K562 (cell line): Measurements from ENCODE around the gene CSF1. TPM values are rescaled to one million over a fixed set of nuclear protein-coding genes. Genes with fewer than 3 reads are reported as not detected.

Experiments used
- ARID2 ChIP-seq: fragments of 450-650 bp; IDR thresholded peaks from 2 replicates; pipeline ENCODE4 v1.6.1; 2017; ENCODE audit warnings: antibody characterized with exemption, mild to moderate bottlenecking
- BRCA1 ChIP-seq, 2 experiments: fragments of 450-650 bp in 1 of 2; sonication (generic) in 1 of 2; formaldehyde crosslinking in 1 of 2; IDR thresholded peaks; 2 replicates each; pipeline versions ENCODE4 v1.5.0 to v1.6.1; 2017 to 2020; ENCODE audit warnings: mild to moderate bottlenecking in 1 of 2, missing genetic modification reagents in 1 of 2
- CAMTA2 ChIP-seq: fragments of 250-450 bp; sonication (Bioruptor Pico); conservative IDR thresholded peaks from 2 replicates; pipeline ENCODE4 v1.5.1; 2022
- E4F1 ChIP-seq: fragments of 250-450 bp; sonication (Bioruptor Pico); IDR thresholded peaks from 2 replicates; pipeline ENCODE4 v1.5.0; 2021; ENCODE audit warnings: mild to moderate bottlenecking, borderline replicate concordance
- JUN ChIP-seq, 2 experiments: sonication (generic) in 1 of 2; formaldehyde crosslinking in 1 of 2; IDR thresholded peaks; 2 replicates each; pipeline versions ENCODE4 v1.6.1 to v1.8.0; 2012 to 2022; ENCODE audit warnings: borderline replicate concordance in 2 of 2, mild to moderate bottlenecking in 2 of 2, improper control_type of control experiment in 1 of 2, low read depth in 1 of 2, low read length in 1 of 2, missing genetic modification reagents in 1 of 2
- KLF16 ChIP-seq: IDR thresholded peaks from 2 replicates; pipeline ENCODE4 v1.6.1; 2016; ENCODE audit warnings: antibody characterized with exemption
- LCOR ChIP-seq: sonication (generic); formaldehyde crosslinking; IDR thresholded peaks from 2 replicates; pipeline ENCODE4 v1.8.0; 2022; ENCODE audit warnings: mild to moderate bottlenecking, missing genetic modification reagents
- MEF2A ChIP-seq: IDR thresholded peaks from 2 replicates; pipeline ENCODE4 v1.6.1; 2011; ENCODE audit warnings: low read depth, mild to moderate bottlenecking, low read length, moderate library complexity; ENCODE audit not compliant: control insufficient read depth
- MXI1 ChIP-seq: IDR thresholded peaks from 2 replicates; pipeline ENCODE4 v1.6.1; 2011; ENCODE audit warnings: low read depth, mild to moderate bottlenecking, improper control_type of control experiment, low read length
- NFYB ChIP-seq: IDR thresholded peaks from 2 replicates; pipeline ENCODE4 v1.6.1; 2011; ENCODE audit warnings: mild to moderate bottlenecking, moderate library complexity; ENCODE audit not compliant: insufficient read length; ENCODE audit errors: extremely low read depth
- RCOR1 ChIP-seq, 2 experiments: IDR thresholded peaks; 2 replicates each; pipeline ENCODE4 v1.6.1; 2012; ENCODE audit warnings: low read depth in 2 of 2, low read length in 2 of 2, borderline replicate concordance in 1 of 2, improper control_type of control experiment in 1 of 2
- RFX7 ChIP-seq: fragments of 250-450 bp; sonication (Bioruptor Pico); IDR thresholded peaks from 2 replicates; pipeline ENCODE4 v1.5.1; 2021; ENCODE audit warnings: mild to moderate bottlenecking
- SMAD3 ChIP-seq: fragments of 450-650 bp; formaldehyde crosslinking; conservative IDR thresholded peaks from 2 replicates; pipeline ENCODE4 v1.4.0; 2020; ENCODE audit warnings: mild to moderate bottlenecking
- TARDBP ChIP-seq: fragments of 450-650 bp; IDR thresholded peaks from 2 replicates; pipeline ENCODE4 v1.6.1; 2016
- TEAD4 ChIP-seq, 2 experiments: sonication (generic) in 1 of 2; formaldehyde crosslinking in 1 of 2; IDR thresholded peaks; 2 replicates each; pipeline versions ENCODE4 v1.6.1 to v1.8.0; 2012 to 2022; ENCODE audit warnings: borderline replicate concordance in 1 of 2, inconsistent platforms in 1 of 2, low read length in 1 of 2, mild to moderate bottlenecking in 1 of 2, missing genetic modification reagents in 1 of 2
- TFAP4 ChIP-seq: sonication (generic); formaldehyde crosslinking; IDR thresholded peaks from 2 replicates; pipeline ENCODE4 v1.8.0; 2022; ENCODE audit warnings: missing genetic modification reagents, mild to moderate bottlenecking, moderate library complexity, borderline replicate concordance
- ZBED1 ChIP-seq: IDR thresholded peaks from 2 replicates; pipeline ENCODE4 v1.6.1; 2014
- ZFP36 ChIP-seq: fragments of 150-350 bp; IDR thresholded peaks from 2 replicates; pipeline ENCODE4 v1.6.1; 2018; ENCODE audit warnings: low read length, low read depth; ENCODE audit not compliant: partially characterized antibody
- polyA plus RNA-seq, 8 experiments: library from polyadenylated mRNA; depleted of rRNA in 4 of 8; stranded (reverse) in 5 of 8; unstranded in 3 of 8; fragments of >200 nt; fragmentation: Nextera tagmentation in 2 of 8; fragmentation: Illumina TruSeq in 1 of 8; extraction: Ambion mirVana in 2 of 8; extraction: Trizol in 1 of 8; gene quantifications; 2 replicates each; pipeline versions ENCODE4 v1.2.1 to v1.2.3, GENCODE V29; 2011 to 2014; ENCODE audit warnings: inconsistent platforms in 1 of 8, missing spikeins in 1 of 8
- total RNA-seq, 7 experiments: library from RNA; depleted of rRNA in 6 of 7; stranded (reverse); fragments of >200 nt in 6 of 7; fragmentation: Illumina TruSeq in 2 of 7; extraction: Trizol in 2 of 7; gene quantifications; 2 replicates each; pipeline versions ENCODE4 v1.2.1 to v1.2.3, GENCODE V29; 2011 to 2021; ENCODE audit warnings: low replicate concordance in 1 of 7
- TF ChIP-seq, protein P1 (sequence below), 2 experiments: fragments of 450-650 bp in 1 of 2; sonication (generic) in 1 of 2; formaldehyde crosslinking in 1 of 2; IDR thresholded peaks in 1 of 2; conservative IDR thresholded peaks in 1 of 2; 2 replicates each; pipeline versions ENCODE4 v1.6.1 to v1.8.1; 2016 to 2023; ENCODE audit warnings: mild to moderate bottlenecking in 2 of 2, moderate library complexity in 2 of 2, inconsistent platforms in 1 of 2, missing genetic modification reagents in 1 of 2
- TF ChIP-seq, protein P2 (sequence below): fragments of 250-450 bp; sonication (Bioruptor Pico); IDR thresholded peaks from 2 replicates; pipeline ENCODE4 v1.8.0; 2021; ENCODE audit warnings: borderline replicate concordance, mild to moderate bottlenecking, moderate library complexity; ENCODE audit not compliant: poor library complexity, severe bottlenecking

Gene CSF1
- total and polyA plus RNA-seq, 9 of the 15 experiments (the other 6 are each of a cell fraction or from before 2014, with no cell fraction given) = 0.18 to 11.8 (median 2.8) TPM

DNA sequence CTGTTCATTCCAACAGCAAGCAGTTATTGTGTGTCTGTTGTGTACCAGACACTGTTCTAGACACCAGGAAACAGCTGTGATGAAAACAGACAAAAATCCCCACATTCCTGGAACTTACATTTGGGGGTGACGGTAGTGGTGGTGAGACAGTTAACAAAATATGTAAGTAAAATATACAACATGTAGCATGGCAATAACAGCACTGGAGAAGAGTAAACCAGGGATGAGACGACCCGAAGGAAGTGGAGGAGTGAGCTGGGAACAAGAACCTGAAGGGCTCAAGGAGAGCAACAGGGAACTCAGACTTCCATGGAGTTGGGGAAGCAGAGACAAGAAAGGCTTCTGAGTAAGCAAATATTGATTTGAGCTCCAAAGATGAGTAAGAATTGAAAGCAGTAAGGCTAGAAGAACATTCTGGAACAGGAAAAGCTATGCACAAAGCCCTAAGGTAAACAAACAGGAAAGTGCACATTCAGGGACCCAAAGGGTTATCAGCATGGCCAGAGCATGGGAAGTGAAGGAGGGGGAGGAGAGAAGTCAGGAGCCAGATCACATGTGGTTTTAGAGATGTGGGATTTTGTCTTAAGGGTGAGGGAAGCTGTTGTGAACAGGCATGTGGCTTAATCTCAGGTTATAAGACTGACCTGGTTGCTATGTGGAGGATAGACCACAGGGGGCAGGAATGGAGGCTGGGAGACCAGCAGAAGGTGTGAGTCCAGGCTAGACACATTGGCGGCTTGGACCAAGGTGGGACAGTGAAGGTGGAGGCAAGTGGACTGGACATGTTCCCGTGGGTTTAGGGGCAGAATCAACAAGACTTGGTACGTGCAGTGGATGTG is 7.3 kb downstream of the CSF1 start (continued):
- peak; percentile 81 for TF ChIP-seq MXI1
- TF ChIP-seq RCOR1 (IDR thresholded peaks at IDR 0.05; ENCODE audit: borderline replicate concordance in 1 of 2, low read depth in 2 of 2, low read length in 2 of 2) = peak; percentile 88 to 98
- no peak for TF ChIP-seq NFYB
- peak; percentile 79 for TF ChIP-seq TFAP4 (CRISPR knock-in tag)
- peak; percentile 93 for TF ChIP-seq KLF16
- TF ChIP-seq BRCA1 (IDR thresholded peaks at IDR 0.05) = no peak
- TF ChIP-seq BRCA1 (CRISPR knock-in tag; IDR thresholded peaks at IDR 0.05) = no peak
- peak; percentile 96 for TF ChIP-seq LCOR (CRISPR knock-in tag)
- peak; percentile 76 for TF ChIP-seq JUN (IDR thresholded peaks at IDR 0.05; ENCODE audit: borderline replicate concordance, low read depth, low read length)
- no peak for TF ChIP-seq JUN (CRISPR knock-in tag; IDR thresholded peaks at IDR 0.05; ENCODE audit: borderline replicate concordance)
- TF ChIP-seq ZFP36 = no peak
- no peak for TF ChIP-seq MEF2A
- no peak for TF ChIP-seq E4F1 (CRISPR knock-in tag)
- TF ChIP-seq, protein P1, sequence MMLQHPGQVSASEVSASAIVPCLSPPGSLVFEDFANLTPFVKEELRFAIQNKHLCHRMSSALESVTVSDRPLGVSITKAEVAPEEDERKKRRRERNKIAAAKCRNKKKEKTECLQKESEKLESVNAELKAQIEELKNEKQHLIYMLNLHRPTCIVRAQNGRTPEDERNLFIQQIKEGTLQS (IDR thresholded peaks at IDR 0.05) = peak; percentile 50; the same call in 1 of the 2 replicates
- TF ChIP-seq, protein P1 (CRISPR knock-in tag; conservative IDR thresholded peaks at IDR 0.05) = 0 out of 2 replicates have a peak, but pooled peaks have one; percentile 71
- TF ChIP-seq, protein P2, sequence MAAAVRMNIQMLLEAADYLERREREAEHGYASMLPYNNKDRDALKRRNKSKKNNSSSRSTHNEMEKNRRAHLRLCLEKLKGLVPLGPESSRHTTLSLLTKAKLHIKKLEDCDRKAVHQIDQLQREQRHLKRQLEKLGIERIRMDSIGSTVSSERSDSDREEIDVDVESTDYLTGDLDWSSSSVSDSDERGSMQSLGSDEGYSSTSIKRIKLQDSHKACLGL = no peak
- TF ChIP-seq ARID2 = no peak
- 0 out of 2 replicates have a peak, but pooled peaks have one; percentile 52 for TF ChIP-seq SMAD3
- TF ChIP-seq RFX7 (CRISPR knock-in tag) = no peak
- TF ChIP-seq CAMTA2 (CRISPR knock-in tag) = no peak
- no peak for TF ChIP-seq ZBED1
- peak; percentile 96 for TF ChIP-seq TEAD4 (IDR thresholded peaks at IDR 0.05; ENCODE audit: low read length)
- TF ChIP-seq TEAD4 (CRISPR knock-in tag; IDR thresholded peaks at IDR 0.05; ENCODE audit: borderline replicate concordance) = no peak
- TF ChIP-seq TARDBP = peak; percentile 64; the same call in 1 of the 2 replicates
